OCI-LY7 (cell line): ENCODE measurements around the gene SCUBE3. TPM values are rescaled to one million over a fixed set of nuclear protein-coding genes. Genes with fewer than 3 reads are reported as not detected.

Source experiments
- BruUV-seq: library from RNA; stranded (reverse); fragments of 400-500 nt; replicated peaks from 2 replicates; lab custom pipeline; 2021; lab: Mats Ljungman, UMichigan
- CTCF ChIA-PET: fragments of 300-600 bp; sonication (Branson Sonifier 250); formaldehyde crosslinking; loops from one replicate; lab custom pipeline; 2022; ENCODE audit warnings: antibody characterized with exemption; ENCODE audit not compliant: unreplicated experiment; lab: Charles Lee
- POLR2A ChIA-PET: fragments of 300-600 bp; sonication (Branson Sonifier 250); formaldehyde crosslinking; loops from one replicate; lab custom pipeline; 2022; ENCODE audit warnings: antibody characterized with exemption; lab: Charles Lee
- DNase-seq: peaks from one replicate; pipeline ENCODE4 v3.0.0-alpha.2; 2015; ENCODE audit warnings: low spot score
- H2AFZ ChIP-seq: fragments of 200-600 bp; sonication (generic), shearing (Covaris generic); 2 replicates; pipeline ENCODE4 v1.6.1; 2014; ENCODE audit warnings: mild to moderate bottlenecking, antibody characterized with exemption, low read length, moderate library complexity
- H3K27ac ChIP-seq: fragments of 200-600 bp; sonication (generic); 2 replicates; pipeline ENCODE4 v1.5.1; 2014; ENCODE audit warnings: mixed run types, low read depth, mild to moderate bottlenecking, moderate library complexity, low read length, inconsistent platforms; ENCODE audit not compliant: poor library complexity, severe bottlenecking
- H3K36me3 ChIP-seq: fragments of 200-600 bp; sonication (generic); 2 replicates; pipeline ENCODE4 v1.6.1; 2014; ENCODE audit warnings: mild to moderate bottlenecking, antibody characterized with exemption, low read length, moderate library complexity, mixed read lengths; ENCODE audit not compliant: insufficient read depth
- H3K4me1 ChIP-seq: fragments of 200-600 bp; sonication (generic); 2 replicates; pipeline ENCODE4 v1.5.1; 2014; ENCODE audit warnings: mild to moderate bottlenecking, low read length; ENCODE audit not compliant: insufficient read depth, poor library complexity, severe bottlenecking
- H3K4me2 ChIP-seq: fragments of 200-600 bp; sonication (generic); 2 replicates; pipeline ENCODE4 v1.6.1; 2014; ENCODE audit warnings: mild to moderate bottlenecking, low read length
- H3K4me3 ChIP-seq: fragments of 200-600 bp; sonication (generic); 2 replicates; pipeline ENCODE4 v1.5.1; 2014; ENCODE audit warnings: mild to moderate bottlenecking, low read depth, low read length; ENCODE audit not compliant: poor library complexity, severe bottlenecking
- H3K79me2 ChIP-seq: fragments of 200-600 bp; sonication (generic); 2 replicates; pipeline ENCODE4 v1.6.1; 2016; ENCODE audit warnings: low read depth, mild to moderate bottlenecking, low read length, moderate library complexity, mixed read lengths; ENCODE audit not compliant: insufficient read depth
- H3K9me2 ChIP-seq: fragments of 200-600 bp; sonication (generic); 2 replicates; pipeline ENCODE4 v1.6.1; 2016; ENCODE audit warnings: mild to moderate bottlenecking, low read length, mixed read lengths; ENCODE audit not compliant: insufficient read depth
- H3K9me3 ChIP-seq: fragments of 200-600 bp; sonication (generic); 2 replicates; pipeline ENCODE4 v1.6.1; 2014; ENCODE audit warnings: mild to moderate bottlenecking, mixed run types, low read length, mixed read lengths
- H4K20me1 ChIP-seq: fragments of 200-600 bp; sonication (generic); 2 replicates; pipeline ENCODE4 v1.6.1; 2014; ENCODE audit warnings: mild to moderate bottlenecking, antibody characterized with exemption, low read length, moderate library complexity, mixed read lengths; ENCODE audit not compliant: insufficient read depth
- EZH2phosphoT487 ChIP-seq: fragments of 200-600 bp; sonication (generic); IDR thresholded peaks from 2 replicates; pipeline ENCODE4 v1.6.1; 2018; ENCODE audit warnings: low read depth, borderline replicate concordance, mild to moderate bottlenecking, mixed run types, antibody characterized with exemption, low read length, moderate library complexity, mixed read lengths
- intact Hi-C: fragments of 100-400 bp; cut with micrococcal nuclease; formaldehyde crosslinking; loops from one replicate; pipeline ENCODE4 v1.10.0; 2022; ENCODE audit not compliant: unreplicated experiment
- total RNA-seq, 2 experiments: library from RNA; depleted of rRNA in 1 of 2; stranded (reverse); fragments of >200 nt in 1 of 2; shearing (Covaris generic) in 1 of 2; gene quantifications; 2 replicates each; pipeline ENCODE4 v1.2.3, GENCODE V29; 2014 to 2022
- TF ChIP-seq, protein P1 (sequence below): fragments of 200-600 bp; sonication (generic); conservative IDR thresholded peaks from 2 replicates; pipeline ENCODE4 v1.5.1; 2014; ENCODE audit warnings: mild to moderate bottlenecking, antibody characterized with exemption, low read length, moderate library complexity, mixed read lengths

Gene SCUBE3
- total RNA-seq, 2 experiments from 2014 or later: not detected

- Histone ChIP-seq H3K79me2 (no peaks in the 10 kb centered on the region), H3K9me3 (no peaks in the 10 kb centered on the region), H3K9me2 (no peaks in the 10 kb centered on the region), H3K4me3 (no peak overlapping the region), H3K27ac (no peak overlapping the region), H3K4me1 (no peaks in the 10 kb centered on the region), H4K20me1 (peaks cover 6% of the 10 kb centered on the region; the same call in 1 of the 2 replicates), H3K4me2 (no peak overlapping the region), H3K36me3 (no peaks in the 10 kb centered on the region), H2AFZ (no peak overlapping the region)
- POLR2A ChIA-PET: interaction anchor here (0.7 to 1.0 kb wide), 2 partner anchors 9 to 76 kb away, joined by 3 to 4 read pairs; no protein-coding TSS in a partner anchor
- intact Hi-C loops: no loop called here
- TF ChIP-seq EZH2phosphoT487: no peak
- TF ChIP-seq, protein P1, sequence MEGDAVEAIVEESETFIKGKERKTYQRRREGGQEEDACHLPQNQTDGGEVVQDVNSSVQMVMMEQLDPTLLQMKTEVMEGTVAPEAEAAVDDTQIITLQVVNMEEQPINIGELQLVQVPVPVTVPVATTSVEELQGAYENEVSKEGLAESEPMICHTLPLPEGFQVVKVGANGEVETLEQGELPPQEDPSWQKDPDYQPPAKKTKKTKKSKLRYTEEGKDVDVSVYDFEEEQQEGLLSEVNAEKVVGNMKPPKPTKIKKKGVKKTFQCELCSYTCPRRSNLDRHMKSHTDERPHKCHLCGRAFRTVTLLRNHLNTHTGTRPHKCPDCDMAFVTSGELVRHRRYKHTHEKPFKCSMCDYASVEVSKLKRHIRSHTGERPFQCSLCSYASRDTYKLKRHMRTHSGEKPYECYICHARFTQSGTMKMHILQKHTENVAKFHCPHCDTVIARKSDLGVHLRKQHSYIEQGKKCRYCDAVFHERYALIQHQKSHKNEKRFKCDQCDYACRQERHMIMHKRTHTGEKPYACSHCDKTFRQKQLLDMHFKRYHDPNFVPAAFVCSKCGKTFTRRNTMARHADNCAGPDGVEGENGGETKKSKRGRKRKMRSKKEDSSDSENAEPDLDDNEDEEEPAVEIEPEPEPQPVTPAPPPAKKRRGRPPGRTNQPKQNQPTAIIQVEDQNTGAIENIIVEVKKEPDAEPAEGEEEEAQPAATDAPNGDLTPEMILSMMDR: no peak
- DNase-seq: no peak
- CTCF ChIA-PET: interaction anchor here (0.6 kb wide), 1 partner anchor 805 kb away, joined by 3 read pairs; no protein-coding TSS in a partner anchor
- BruUV-seq: no TSS peak
These were observed 23.7 kb downstream of the SCUBE3 start for GRCh38 chr6:35237476-35237875.

DNA sequence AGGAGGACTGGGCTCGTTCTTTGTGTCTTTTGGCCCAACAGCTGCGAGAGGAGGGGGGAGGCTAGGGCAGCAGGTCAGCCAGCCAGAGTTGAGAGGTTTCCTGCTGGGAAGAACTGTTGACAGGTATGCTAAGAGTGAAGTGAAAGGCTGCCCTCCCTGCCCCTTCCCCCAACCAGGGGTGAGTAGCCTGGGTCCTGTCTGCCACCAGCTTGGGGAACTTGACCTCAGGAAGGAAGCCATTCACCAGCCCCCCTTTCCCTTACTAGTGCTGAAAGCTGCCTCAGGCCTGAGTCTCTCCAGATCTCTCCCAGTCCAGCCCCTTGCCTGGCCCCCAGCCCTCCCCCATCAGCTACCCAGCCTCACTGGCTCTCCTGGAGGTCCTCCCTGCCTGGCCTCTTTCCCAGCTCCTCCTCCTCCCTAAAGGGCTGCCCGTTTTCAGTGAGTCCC, 25.1 kb downstream of the SCUBE3 start:
- peaks cover 6% of the 10 kb centered on the region; the same call in 1 of the 2 replicates for H4K20me1 ChIP-seq

More for the DNA sequence above, 25.1 kb downstream of the SCUBE3 start:
- intact Hi-C loops: no loop called here
- H3K4me1 ChIP-seq: no peaks in the 10 kb centered on the region
- H3K27ac ChIP-seq: no peak overlapping the region
- H3K4me2 ChIP-seq: no peak overlapping the region
- no peak for DNase-seq
- no peak for TF ChIP-seq EZH2phosphoT487
- TF ChIP-seq, protein P1: no peak
- H3K4me3 ChIP-seq: no peak overlapping the region
- H2AFZ ChIP-seq: no peak overlapping the region
- no peaks in the 10 kb centered on the region for H3K9me3 ChIP-seq
- no peaks in the 10 kb centered on the region for H3K9me2 ChIP-seq
- ChIA-PET CTCF (interaction anchor here (0.6 kb wide), 1 partner anchor 1068 kb away, joined by 5 read pairs; no protein-coding TSS in a partner anchor), POLR2A (interaction anchor here (1.0 kb wide), 1 partner anchor 18 kb away, joined by 3 read pairs; no protein-coding TSS in a partner anchor)
- BruUV-seq: no TSS peak
- no peaks in the 10 kb centered on the region for H3K36me3 ChIP-seq
- H3K79me2 ChIP-seq: no peaks in the 10 kb centered on the region
